ENCODE data around the gene RPS6KA4. TPM values are rescaled to one million over a fixed set of nuclear protein-coding genes. Genes with fewer than 3 reads are reported as not detected.
A peak's percentile ranks its signal among the peaks of the same experiment; 100 is the strongest.

Gene RPS6KA4
- total and polyA plus RNA-seq, 2 of the 13 experiments (the other 11 are each of a cell fraction or from before 2014, with no cell fraction given) = 8.9 to 14.2 TPM

DNA sequence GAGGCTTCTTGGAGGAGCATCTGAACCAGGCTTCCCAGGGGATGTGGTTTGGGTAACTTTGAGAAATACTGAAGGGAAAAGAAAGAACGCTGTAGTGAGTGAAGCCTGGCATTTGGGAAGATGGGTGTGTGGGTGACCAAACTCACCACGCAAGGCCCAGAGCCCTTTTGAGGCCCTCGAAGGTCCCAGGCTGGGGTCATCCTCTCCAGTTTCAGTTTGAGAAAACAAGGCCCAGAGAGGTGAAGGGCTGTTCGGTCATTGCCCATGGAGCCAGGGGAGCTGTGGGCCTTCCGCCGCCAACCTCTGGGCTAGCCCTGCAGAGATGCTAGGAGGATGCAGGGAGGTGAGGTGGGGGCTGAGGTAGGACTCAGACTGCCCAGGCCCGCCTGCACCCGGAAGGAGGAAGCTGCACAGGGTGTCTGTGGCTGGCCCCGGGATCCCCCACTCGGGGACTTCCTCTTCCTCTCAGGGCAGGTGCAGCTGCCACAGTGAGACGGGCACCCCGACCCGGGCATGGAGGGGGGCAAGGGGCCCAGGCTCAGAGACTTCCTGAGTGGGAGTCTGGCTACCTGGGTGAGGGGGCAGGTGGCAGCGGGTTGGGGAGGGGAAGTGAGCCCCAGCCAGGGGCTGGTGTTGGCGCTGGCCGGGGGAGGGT lies 19.1 kb upstream of the RPS6KA4 start, which contains the start of gene CCDC88B:
CCDC88B (plus strand) TSS at position 451 of the 655 bp plus-strand sequence; CDS start at position 514, 63 bp downstream.
- H3K27me3 ChIP-seq (ENCODE audit: control insufficient read depth in 1 of 2, insufficient read depth in 2 of 2, low read length in 2 of 2) = peaks cover 3 to 40% of the 10 kb centered on the region in 2 experiments; a peak in 3 of 5 replicates
- ChIA-PET CTCF (ENCODE audit: low intra/inter-chr PET ratio, low total read pairs) (interaction anchor here (0.8 kb wide), 1 partner anchor 16 kb away, joined by 3 read pairs; no protein-coding TSS in a partner anchor), POLR2A (no interaction called here)
- no peak within 1 kb of the TSS for H3K27ac ChIP-seq (ENCODE audit: extremely low read length, insufficient read depth, low read length)
- ATAC-seq (no peak), DNase-seq (ENCODE audit: low spot score) (no peak), FAIRE-seq (no peak)
- no TSS peak for BruUV-seq (replicated peaks)
- 54% methylated on average over 7 of the region's 16 CpGs for WGBS (ENCODE audit: low lambda C conversion rate)
- H3K4me2 ChIP-seq (ENCODE audit: low read depth, low read length) = peak within 1 kb of the TSS; percentile 55
- peaks cover 36% of the 10 kb centered on the region for H3K4me1 ChIP-seq (ENCODE audit: insufficient read depth, low read length)
- H4K20me1 ChIP-seq (ENCODE audit: insufficient read depth, low read length) = no peaks in the 10 kb centered on the region
- no peaks in the 10 kb centered on the region for H3K79me2 ChIP-seq (ENCODE audit: insufficient read depth, low read length)
- H3K9ac ChIP-seq (ENCODE audit: insufficient read depth, low read depth, low read length) = no peak within 1 kb of the TSS
- H2AFZ ChIP-seq (ENCODE audit: low read length) = no peak within 1 kb of the TSS
- intact Hi-C loops (cut with micrococcal nuclease; ENCODE audit: unreplicated experiment) (no loop called here), in situ Hi-C loops (cut with HindIII; ENCODE audit: extremely low pct_ligation_motif_present, low pct_unique_long_range_greater_than_20kb) (no loop called here)
- no peaks in the 10 kb centered on the region for H3K36me3 ChIP-seq (replicated peaks in 1 of 2; ENCODE audit: control insufficient read depth in 1 of 2, insufficient read depth in 2 of 2, low read length in 2 of 2)
- no peaks in the 10 kb centered on the region for H3K9me3 ChIP-seq (ENCODE audit: low read length)
- H3K4me3 ChIP-seq (replicated peaks in 1 of 3; ENCODE audit: insufficient read depth in 1 of 3, low read depth in 2 of 3, low read length in 3 of 3) = peak within 1 kb of the TSS; percentile 12 to 58 (median 27); a peak in 1 of 6 replicates
- no peak for TF ChIP-seq ZFX (CRISPR knock-in tag; IDR thresholded peaks at IDR 0.05; ENCODE audit: low read depth)
- TF ChIP-seq CHD4 (IDR thresholded peaks at IDR 0.05; ENCODE audit: borderline replicate concordance, low read length) = no peak
- TF ChIP-seq NR2F2 (IDR thresholded peaks at IDR 0.05; ENCODE audit: borderline replicate concordance, low read depth) = no peak
- TF ChIP-seq, protein P1, sequence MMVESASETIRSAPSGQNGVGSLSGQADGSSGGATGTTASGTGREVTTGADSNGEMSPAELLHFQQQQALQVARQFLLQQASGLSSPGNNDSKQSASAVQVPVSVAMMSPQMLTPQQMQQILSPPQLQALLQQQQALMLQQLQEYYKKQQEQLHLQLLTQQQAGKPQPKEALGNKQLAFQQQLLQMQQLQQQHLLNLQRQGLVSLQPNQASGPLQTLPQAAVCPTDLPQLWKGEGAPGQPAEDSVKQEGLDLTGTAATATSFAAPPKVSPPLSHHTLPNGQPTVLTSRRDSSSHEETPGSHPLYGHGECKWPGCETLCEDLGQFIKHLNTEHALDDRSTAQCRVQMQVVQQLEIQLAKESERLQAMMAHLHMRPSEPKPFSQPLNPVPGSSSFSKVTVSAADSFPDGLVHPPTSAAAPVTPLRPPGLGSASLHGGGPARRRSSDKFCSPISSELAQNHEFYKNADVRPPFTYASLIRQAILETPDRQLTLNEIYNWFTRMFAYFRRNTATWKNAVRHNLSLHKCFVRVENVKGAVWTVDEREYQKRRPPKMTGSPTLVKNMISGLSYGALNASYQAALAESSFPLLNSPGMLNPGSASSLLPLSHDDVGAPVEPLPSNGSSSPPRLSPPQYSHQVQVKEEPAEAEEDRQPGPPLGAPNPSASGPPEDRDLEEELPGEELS (CRISPR knock-in tag; IDR thresholded peaks at IDR 0.05) = no peak
- no peak for TF ChIP-seq NBN (conservative IDR thresholded peaks at IDR 0.05)
- no peak for TF ChIP-seq MBNL3 (CRISPR knock-in tag; conservative IDR thresholded peaks at IDR 0.05)
- TF ChIP-seq, protein P2, sequence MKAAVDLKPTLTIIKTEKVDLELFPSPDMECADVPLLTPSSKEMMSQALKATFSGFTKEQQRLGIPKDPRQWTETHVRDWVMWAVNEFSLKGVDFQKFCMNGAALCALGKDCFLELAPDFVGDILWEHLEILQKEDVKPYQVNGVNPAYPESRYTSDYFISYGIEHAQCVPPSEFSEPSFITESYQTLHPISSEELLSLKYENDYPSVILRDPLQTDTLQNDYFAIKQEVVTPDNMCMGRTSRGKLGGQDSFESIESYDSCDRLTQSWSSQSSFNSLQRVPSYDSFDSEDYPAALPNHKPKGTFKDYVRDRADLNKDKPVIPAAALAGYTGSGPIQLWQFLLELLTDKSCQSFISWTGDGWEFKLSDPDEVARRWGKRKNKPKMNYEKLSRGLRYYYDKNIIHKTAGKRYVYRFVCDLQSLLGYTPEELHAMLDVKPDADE (CRISPR knock-in tag; IDR thresholded peaks at IDR 0.05) = no peak
- TF ChIP-seq, protein P3, sequence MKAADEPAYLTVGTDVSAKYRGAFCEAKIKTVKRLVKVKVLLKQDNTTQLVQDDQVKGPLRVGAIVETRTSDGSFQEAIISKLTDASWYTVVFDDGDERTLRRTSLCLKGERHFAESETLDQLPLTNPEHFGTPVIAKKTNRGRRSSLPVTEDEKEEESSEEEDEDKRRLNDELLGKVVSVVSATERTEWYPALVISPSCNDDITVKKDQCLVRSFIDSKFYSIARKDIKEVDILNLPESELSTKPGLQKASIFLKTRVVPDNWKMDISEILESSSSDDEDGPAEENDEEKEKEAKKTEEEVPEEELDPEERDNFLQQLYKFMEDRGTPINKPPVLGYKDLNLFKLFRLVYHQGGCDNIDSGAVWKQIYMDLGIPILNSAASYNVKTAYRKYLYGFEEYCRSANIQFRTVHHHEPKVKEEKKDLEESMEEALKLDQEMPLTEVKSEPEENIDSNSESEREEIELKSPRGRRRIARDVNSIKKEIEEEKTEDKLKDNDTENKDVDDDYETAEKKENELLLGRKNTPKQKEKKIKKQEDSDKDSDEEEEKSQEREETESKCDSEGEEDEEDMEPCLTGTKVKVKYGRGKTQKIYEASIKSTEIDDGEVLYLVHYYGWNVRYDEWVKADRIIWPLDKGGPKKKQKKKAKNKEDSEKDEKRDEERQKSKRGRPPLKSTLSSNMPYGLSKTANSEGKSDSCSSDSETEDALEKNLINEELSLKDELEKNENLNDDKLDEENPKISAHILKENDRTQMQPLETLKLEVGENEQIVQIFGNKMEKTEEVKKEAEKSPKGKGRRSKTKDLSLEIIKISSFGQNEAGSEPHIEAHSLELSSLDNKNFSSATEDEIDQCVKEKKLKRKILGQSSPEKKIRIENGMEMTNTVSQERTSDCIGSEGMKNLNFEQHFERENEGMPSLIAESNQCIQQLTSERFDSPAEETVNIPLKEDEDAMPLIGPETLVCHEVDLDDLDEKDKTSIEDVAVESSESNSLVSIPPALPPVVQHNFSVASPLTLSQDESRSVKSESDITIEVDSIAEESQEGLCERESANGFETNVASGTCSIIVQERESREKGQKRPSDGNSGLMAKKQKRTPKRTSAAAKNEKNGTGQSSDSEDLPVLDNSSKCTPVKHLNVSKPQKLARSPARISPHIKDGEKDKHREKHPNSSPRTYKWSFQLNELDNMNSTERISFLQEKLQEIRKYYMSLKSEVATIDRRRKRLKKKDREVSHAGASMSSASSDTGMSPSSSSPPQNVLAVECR (CRISPR knock-in tag; IDR thresholded peaks at IDR 0.05; ENCODE audit: borderline replicate concordance) = no peak
- no peak for TF ChIP-seq ZNF670 (CRISPR knock-in tag; IDR thresholded peaks at IDR 0.05; ENCODE audit: borderline replicate concordance)
- no peak for TF ChIP-seq MYPOP (CRISPR knock-in tag; IDR thresholded peaks at IDR 0.05)
- TF ChIP-seq ZNF784 (CRISPR knock-in tag; IDR thresholded peaks at IDR 0.05; ENCODE audit: borderline replicate concordance) = no peak
- TF ChIP-seq AKAP8 (CRISPR knock-in tag; IDR thresholded peaks at IDR 0.05) = no peak
- TF ChIP-seq DDIT3 (CRISPR knock-in tag; IDR thresholded peaks at IDR 0.05) = no peak
- no peak for TF ChIP-seq ELF1 (CRISPR knock-in tag; IDR thresholded peaks at IDR 0.05)
- TF ChIP-seq POLR2A (IDR thresholded peaks at IDR 0.05; ENCODE audit: insufficient read depth in 1 of 2, low read depth in 2 of 2, low read length in 2 of 2) = no peak
